ENCODE results near the gene ASTN2.

Gene ASTN2

GRCh38 chr9:117097761-117098160 lies 317.1 kb downstream of the ASTN2 start:
- peaks cover 19% of the 10 kb centered on the region for H3K36me3 ChIP-seq
- H3K9me3 ChIP-seq (ENCODE audit: severe bottlenecking), result no peaks in the 10 kb centered on the region
- no peak for TF ChIP-seq CTCF (IDR thresholded peaks at IDR 0.05; ENCODE audit: low read depth, low read length)
- no peak for DNase-seq
- H3K27me3 ChIP-seq (ENCODE audit: insufficient read depth, low read depth, severe bottlenecking), result no peaks in the 10 kb centered on the region
- H3K4me3 ChIP-seq (ENCODE audit: low read depth, low read length), result no peak overlapping the region
- no peak overlapping the region for H3K27ac ChIP-seq

GRCh38 chr9:117096138-117096537 lies 318.7 kb downstream of the ASTN2 start:
- no peaks in the 10 kb centered on the region for H3K9me3 ChIP-seq (ENCODE audit: severe bottlenecking)
- H3K27me3 ChIP-seq (ENCODE audit: insufficient read depth, low read depth, severe bottlenecking), result no peaks in the 10 kb centered on the region
- no peak overlapping the region for H3K4me3 ChIP-seq (ENCODE audit: low read depth, low read length)
- no peak for TF ChIP-seq CTCF (IDR thresholded peaks at IDR 0.05; ENCODE audit: low read depth, low read length)
- peaks cover 21% of the 10 kb centered on the region for H3K36me3 ChIP-seq
- DNase-seq, result no peak
- H3K27ac ChIP-seq, result 0 out of 2 replicates have a peak overlapping the region, but pooled peaks have one; percentile 8

- Histone ChIP-seq H3K4me3 (ENCODE audit: low read depth, low read length) (no peak overlapping the region), H3K27ac (no peak overlapping the region), H3K36me3 (peaks cover 21% of the 10 kb centered on the region), H3K27me3 (ENCODE audit: insufficient read depth, low read depth, severe bottlenecking) (no peaks in the 10 kb centered on the region), H3K9me3 (ENCODE audit: severe bottlenecking) (no peaks in the 10 kb centered on the region)
- no peak for TF ChIP-seq CTCF (IDR thresholded peaks at IDR 0.05; ENCODE audit: low read depth, low read length)
- DNase-seq, result no peak
These were observed 319.8 kb downstream of the ASTN2 start for GRCh38 chr9:117095081-117095480.

GRCh38 chr9:117093891-117094844 lies 320.7 kb downstream of the ASTN2 start:
- no peaks in the 10 kb centered on the region for H3K27me3 ChIP-seq (ENCODE audit: insufficient read depth, low read depth, severe bottlenecking)
- H3K27ac ChIP-seq, result no peak overlapping the region
- DNase-seq, result no peak
- H3K4me3 ChIP-seq (ENCODE audit: low read depth, low read length), result no peak overlapping the region
- no peak for TF ChIP-seq CTCF (IDR thresholded peaks at IDR 0.05; ENCODE audit: low read depth, low read length)
- H3K36me3 ChIP-seq, result peaks cover 21% of the 10 kb centered on the region
- H3K9me3 ChIP-seq (ENCODE audit: severe bottlenecking), result no peaks in the 10 kb centered on the region

GRCh38 chr9:117092582-117092981 lies 322.3 kb downstream of the ASTN2 start:
- H3K4me3 ChIP-seq (ENCODE audit: low read depth, low read length), result no peak overlapping the region
- H3K27ac ChIP-seq, result no peak overlapping the region
- no peaks in the 10 kb centered on the region for H3K9me3 ChIP-seq (ENCODE audit: severe bottlenecking)
- no peak for DNase-seq
- H3K36me3 ChIP-seq, result peaks cover 21% of the 10 kb centered on the region
- no peak for TF ChIP-seq CTCF (IDR thresholded peaks at IDR 0.05; ENCODE audit: low read depth, low read length)
- H3K27me3 ChIP-seq (ENCODE audit: insufficient read depth, low read depth, severe bottlenecking), result no peaks in the 10 kb centered on the region
